Measurements from ENCODE around the gene TASP1.

Gene TASP1

DNA sequence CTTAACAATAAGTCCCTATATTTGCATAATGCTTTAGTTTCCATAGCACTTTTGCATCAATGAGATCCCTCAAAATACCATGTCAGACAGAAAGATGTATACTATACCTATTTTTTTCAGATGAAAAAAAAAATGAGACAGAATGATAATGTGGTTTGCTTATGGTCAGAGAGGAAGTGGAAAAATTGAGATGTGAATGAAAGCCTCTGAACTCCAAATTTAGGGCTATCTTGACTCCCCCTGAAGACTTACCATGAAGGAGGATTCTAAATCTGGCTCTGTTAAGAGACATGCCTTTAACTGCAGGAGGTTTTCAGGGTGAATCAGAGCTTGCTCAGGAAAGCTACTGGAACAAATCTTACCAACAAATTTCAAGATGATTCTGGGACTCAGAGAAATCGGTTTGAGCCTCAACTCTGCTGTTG lies 241.4 kb downstream of the TASP1 start:
- Histone ChIP-seq H3K27me3 (ENCODE audit: insufficient read depth, poor library complexity, severe bottlenecking) (no peaks in the 10 kb centered on the region), H3K27ac (ENCODE audit: poor library complexity, severe bottlenecking) (no peak overlapping the region), H3K9me3 (ENCODE audit: severe bottlenecking) (no peaks in the 10 kb centered on the region), H3K4me1 (ENCODE audit: insufficient read depth, poor library complexity, severe bottlenecking) (peaks cover 8% of the 10 kb centered on the region), H3K4me3 (ENCODE audit: severe bottlenecking) (no peak overlapping the region), H3K36me3 (ENCODE audit: low read depth) (no peaks in the 10 kb centered on the region)
- ATAC-seq (ENCODE audit: low read depth) (no peak), DNase-seq (ENCODE audit: low spot score) (no peak)
- TF ChIP-seq, protein P1, sequence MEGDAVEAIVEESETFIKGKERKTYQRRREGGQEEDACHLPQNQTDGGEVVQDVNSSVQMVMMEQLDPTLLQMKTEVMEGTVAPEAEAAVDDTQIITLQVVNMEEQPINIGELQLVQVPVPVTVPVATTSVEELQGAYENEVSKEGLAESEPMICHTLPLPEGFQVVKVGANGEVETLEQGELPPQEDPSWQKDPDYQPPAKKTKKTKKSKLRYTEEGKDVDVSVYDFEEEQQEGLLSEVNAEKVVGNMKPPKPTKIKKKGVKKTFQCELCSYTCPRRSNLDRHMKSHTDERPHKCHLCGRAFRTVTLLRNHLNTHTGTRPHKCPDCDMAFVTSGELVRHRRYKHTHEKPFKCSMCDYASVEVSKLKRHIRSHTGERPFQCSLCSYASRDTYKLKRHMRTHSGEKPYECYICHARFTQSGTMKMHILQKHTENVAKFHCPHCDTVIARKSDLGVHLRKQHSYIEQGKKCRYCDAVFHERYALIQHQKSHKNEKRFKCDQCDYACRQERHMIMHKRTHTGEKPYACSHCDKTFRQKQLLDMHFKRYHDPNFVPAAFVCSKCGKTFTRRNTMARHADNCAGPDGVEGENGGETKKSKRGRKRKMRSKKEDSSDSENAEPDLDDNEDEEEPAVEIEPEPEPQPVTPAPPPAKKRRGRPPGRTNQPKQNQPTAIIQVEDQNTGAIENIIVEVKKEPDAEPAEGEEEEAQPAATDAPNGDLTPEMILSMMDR (IDR thresholded peaks at IDR 0.05; ENCODE audit: poor library complexity, severe bottlenecking) = no peak

DNA sequence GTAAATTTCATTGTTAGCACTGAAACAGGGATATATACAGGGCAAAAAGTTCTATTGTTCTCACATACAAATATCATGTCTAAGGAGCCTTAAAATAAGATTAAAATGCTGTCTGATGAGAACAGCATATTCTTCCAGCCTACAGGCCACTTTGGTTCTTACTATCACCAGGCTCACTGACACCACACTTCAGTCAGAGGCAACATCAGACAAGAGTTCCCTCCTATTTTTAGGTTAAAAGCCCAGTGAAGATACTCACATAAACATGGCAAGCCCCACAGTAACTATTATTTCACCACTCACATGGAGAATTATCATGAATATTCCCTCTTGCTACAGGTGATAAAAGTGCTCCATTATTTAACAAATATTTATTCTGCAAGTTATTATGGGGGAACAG lies 241.9 kb downstream of the TASP1 start:
- Histone ChIP-seq H3K36me3 (ENCODE audit: low read depth) (no peaks in the 10 kb centered on the region), H3K27me3 (ENCODE audit: insufficient read depth, poor library complexity, severe bottlenecking) (no peaks in the 10 kb centered on the region), H3K27ac (ENCODE audit: poor library complexity, severe bottlenecking) (no peak overlapping the region), H3K4me3 (ENCODE audit: severe bottlenecking) (no peak overlapping the region), H3K4me1 (ENCODE audit: insufficient read depth, poor library complexity, severe bottlenecking) (peaks cover 3% of the 10 kb centered on the region), H3K9me3 (ENCODE audit: severe bottlenecking) (no peaks in the 10 kb centered on the region)
- ATAC-seq (ENCODE audit: low read depth) (no peak), DNase-seq (ENCODE audit: low spot score) (no peak)
- TF ChIP-seq, protein P1 (IDR thresholded peaks at IDR 0.05; ENCODE audit: poor library complexity, severe bottlenecking) = no peak

DNA sequence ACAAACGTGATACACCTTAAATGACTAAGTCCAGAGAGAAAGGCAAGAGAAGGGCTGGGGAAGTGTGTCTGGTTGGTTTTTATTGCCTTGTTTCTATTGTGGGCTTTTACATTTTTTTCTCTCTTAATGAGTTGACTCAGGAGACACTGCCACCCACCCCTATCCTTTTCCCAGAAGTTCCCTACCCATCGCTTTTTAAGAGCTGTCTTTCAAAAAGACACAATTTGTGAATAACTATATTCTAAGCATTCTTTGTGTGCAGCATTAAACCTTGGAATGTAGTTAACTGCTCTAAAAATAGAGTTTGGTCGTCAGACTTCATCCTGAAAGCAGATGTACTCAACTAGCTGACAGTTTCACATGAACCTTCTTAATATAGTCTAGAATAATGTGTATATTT lies 242.7 kb downstream of the TASP1 start:
- no peak for ATAC-seq (ENCODE audit: low read depth)
- Histone ChIP-seq H3K9me3 (ENCODE audit: severe bottlenecking) (no peaks in the 10 kb centered on the region), H3K4me3 (ENCODE audit: severe bottlenecking) (no peak overlapping the region), H3K27ac (ENCODE audit: poor library complexity, severe bottlenecking) (no peak overlapping the region), H3K27me3 (ENCODE audit: insufficient read depth, poor library complexity, severe bottlenecking) (no peaks in the 10 kb centered on the region), H3K36me3 (ENCODE audit: low read depth) (no peaks in the 10 kb centered on the region), H3K4me1 (ENCODE audit: insufficient read depth, poor library complexity, severe bottlenecking) (no peaks in the 10 kb centered on the region)
- TF ChIP-seq, protein P1 (IDR thresholded peaks at IDR 0.05; ENCODE audit: poor library complexity, severe bottlenecking) = no peak
- DNase-seq (ENCODE audit: low spot score) = no peak

GRCh38 chr20:13395232-13395631 lies 243.5 kb downstream of the TASP1 start:
- no peak overlapping the region for H3K27ac ChIP-seq (ENCODE audit: poor library complexity, severe bottlenecking)
- TF ChIP-seq, protein P1 (IDR thresholded peaks at IDR 0.05; ENCODE audit: poor library complexity, severe bottlenecking) = no peak
- DNase-seq (ENCODE audit: low spot score) (no peak), ATAC-seq (ENCODE audit: low read depth) (no peak)
- no peak overlapping the region for H3K4me3 ChIP-seq (ENCODE audit: severe bottlenecking)
- H3K4me1 ChIP-seq (ENCODE audit: insufficient read depth, poor library complexity, severe bottlenecking) = no peaks in the 10 kb centered on the region
- no peaks in the 10 kb centered on the region for H3K9me3 ChIP-seq (ENCODE audit: severe bottlenecking)
- H3K27me3 ChIP-seq (ENCODE audit: insufficient read depth, poor library complexity, severe bottlenecking) = no peaks in the 10 kb centered on the region
- no peaks in the 10 kb centered on the region for H3K36me3 ChIP-seq (ENCODE audit: low read depth)

GRCh38 chr20:13392391-13392790 lies 246.3 kb downstream of the TASP1 start:
- Histone ChIP-seq H3K9me3 (ENCODE audit: severe bottlenecking) (no peaks in the 10 kb centered on the region), H3K27ac (ENCODE audit: poor library complexity, severe bottlenecking) (no peak overlapping the region), H3K27me3 (ENCODE audit: insufficient read depth, poor library complexity, severe bottlenecking) (no peaks in the 10 kb centered on the region), H3K36me3 (ENCODE audit: low read depth) (peaks cover 5% of the 10 kb centered on the region; the same call in 1 of the 2 replicates), H3K4me1 (ENCODE audit: insufficient read depth, poor library complexity, severe bottlenecking) (no peaks in the 10 kb centered on the region), H3K4me3 (ENCODE audit: severe bottlenecking) (no peak overlapping the region)
- TF ChIP-seq, protein P1 (IDR thresholded peaks at IDR 0.05; ENCODE audit: poor library complexity, severe bottlenecking) = no peak
- DNase-seq (ENCODE audit: low spot score) (no peak), ATAC-seq (ENCODE audit: low read depth) (no peak)

Measured in RWPE2 (cell line).